Stimulated activated CD8-positive, alpha-beta memory T cell treated with anti-CD3 and anti-CD28 coated beads, Interleukin-2, amount 100 ng/mL, for 1 hour (primary cell): Measurements from ENCODE around the gene MT1A.

Source experiments
- DNase-seq, 2 donors: peaks; one replicate each; pipeline ENCODE4 v3.0.0-alpha.2; 2020; ENCODE audit warnings: low read depth in 2 of 2

The MT1A gene

DNA sequence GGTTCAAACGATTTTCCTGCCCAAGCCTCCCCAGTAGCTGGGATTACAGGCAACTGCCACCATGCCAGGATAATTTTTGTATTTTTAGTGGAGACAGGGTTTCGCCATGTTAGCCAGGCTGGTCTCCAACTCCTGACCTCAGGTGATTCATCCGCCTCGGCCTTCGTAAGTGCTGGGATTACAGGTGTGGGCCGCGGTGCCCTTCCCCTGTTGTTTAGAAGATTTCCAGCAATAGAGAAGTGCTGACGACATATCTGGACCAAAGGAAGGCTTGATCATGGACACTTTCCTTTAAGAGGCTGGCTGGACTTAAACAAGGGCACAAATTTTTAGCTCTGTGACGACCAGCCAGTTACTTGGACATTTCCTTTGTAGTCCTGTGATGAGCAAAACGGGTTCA is 7.3 kb upstream of the MT1A start:
- no peak for DNase-seq

GRCh38 chr16:56631832-56632155 is 6.7 kb upstream of the MT1A start:
- DNase-seq: no peak

GRCh38 chr16:56632156-56632847 is 6.2 kb upstream of the MT1A start, which contains the start of gene MT1M:
MT1M (plus strand) TSS chr16:56632659; CDS start chr16:56632732, 73 bp downstream.
- no peak for DNase-seq

GRCh38 chr16:56632848-56633365 is 5.6 kb upstream of the MT1A start:
- no peak for DNase-seq

DNA sequence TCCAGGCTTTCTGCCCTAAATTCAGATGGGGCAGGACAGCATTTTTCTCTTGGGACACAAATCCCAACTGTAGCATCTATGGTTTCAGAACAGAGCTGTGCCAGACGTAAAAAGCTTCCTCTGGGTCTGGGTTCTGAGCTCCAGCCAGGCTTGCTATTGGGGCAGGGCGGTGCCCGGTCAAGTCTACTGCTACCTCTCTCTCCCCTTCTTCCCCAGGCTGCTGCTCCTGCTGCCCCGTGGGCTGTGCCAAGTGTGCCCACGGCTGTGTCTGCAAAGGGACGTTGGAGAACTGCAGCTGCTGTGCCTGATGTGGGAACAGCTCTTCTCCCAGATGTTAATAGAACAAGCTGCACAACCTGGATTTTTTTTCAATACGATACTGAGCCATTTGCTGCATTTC is 4.9 kb upstream of the MT1A start:
- no peak for DNase-seq

DNA sequence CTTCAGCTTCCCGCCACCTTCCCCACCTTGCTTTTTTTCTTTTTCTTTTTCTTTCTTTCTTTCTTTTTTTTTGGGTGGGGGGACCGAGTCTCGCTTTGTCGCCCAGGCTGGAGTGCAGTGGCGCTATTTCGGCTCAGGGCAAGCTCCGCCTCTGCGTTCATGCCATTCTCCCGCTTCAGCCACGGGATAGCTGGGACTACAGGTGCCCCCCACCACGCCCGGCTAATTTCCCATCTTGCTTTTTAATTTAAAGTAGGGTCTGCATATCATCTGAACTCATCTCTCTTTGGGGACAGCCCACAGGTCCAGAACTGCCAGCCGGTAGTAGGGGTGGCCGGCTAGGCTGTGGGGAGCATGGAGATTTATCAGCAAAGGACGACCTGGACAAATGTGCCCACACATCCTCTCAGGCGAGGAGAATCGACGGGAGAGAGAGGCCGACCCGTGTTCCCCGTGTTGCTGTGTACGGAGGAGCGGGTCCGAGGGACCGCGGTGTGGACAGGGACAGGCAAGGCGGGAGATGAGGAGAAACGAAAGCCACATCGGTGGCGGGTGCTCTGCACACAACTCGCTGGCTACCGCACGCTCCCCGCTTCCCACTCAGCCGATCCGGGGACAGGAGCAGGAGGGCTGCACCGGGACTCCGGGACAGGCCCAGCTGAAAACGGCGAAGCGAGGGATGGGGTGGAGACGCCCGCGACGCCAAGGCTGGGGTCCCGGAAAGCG is 3.6 kb upstream of the MT1A start:
- no peak for DNase-seq

- DNase-seq: no peak
Measured at GRCh38 chr16:56635441-56635967, 3.0 kb upstream of the MT1A start.

GRCh38 chr16:56636616-56637413 is 1.7 kb upstream of the MT1A start:
- no peak for DNase-seq

- DNase-seq: no peak
Measured at GRCh38 chr16:56639045-56639444, 579 bp downstream of the MT1A start.

- no peak for DNase-seq
Measured at GRCh38 chr16:56640076-56640475, 1.6 kb downstream of the MT1A start.

- no peak for DNase-seq
Measured at GRCh38 chr16:56641166-56641565, 2.7 kb downstream of the MT1A start.

DNA sequence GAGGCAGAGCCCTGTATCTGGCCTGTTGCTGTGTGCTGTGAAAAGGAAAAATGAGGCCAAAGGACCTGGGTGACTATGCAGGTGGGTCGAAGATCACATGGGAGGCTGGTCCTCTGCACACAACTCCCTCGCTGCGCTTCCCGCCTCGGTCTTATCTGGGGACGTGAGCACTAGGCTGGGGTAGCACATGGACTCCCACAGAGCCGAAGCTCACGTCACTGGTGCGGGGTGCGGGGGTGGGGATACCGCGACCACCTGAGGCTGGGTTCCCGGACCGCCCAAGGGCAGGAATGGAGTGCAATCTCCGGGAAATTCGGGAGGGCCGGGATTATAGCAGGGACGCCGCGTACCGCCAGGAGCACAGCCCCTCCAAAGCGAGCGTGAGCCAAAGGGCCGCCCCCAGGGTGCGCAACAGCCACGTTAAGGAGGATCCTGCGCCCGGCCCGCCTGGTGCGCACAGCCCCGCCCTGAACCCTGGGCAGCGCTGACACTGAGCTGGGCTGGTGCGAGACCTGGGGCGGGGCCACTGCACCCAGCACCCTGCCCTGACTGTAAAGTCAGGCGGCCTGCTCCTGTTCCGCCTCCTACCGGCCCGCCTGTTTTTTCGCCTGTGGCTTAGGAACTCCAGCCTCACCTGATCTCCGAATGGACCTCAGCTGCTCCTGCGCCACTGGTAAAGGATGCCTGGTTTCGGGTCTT is 4.8 kb downstream of the MT1A start:
- peak; percentile 46 to 56 for DNase-seq

- no peak for DNase-seq
Measured at GRCh38 chr16:56643833-56644232, 5.4 kb downstream of the MT1A start.

- no peak for DNase-seq
Measured at GRCh38 chr16:56645311-56645710, 6.8 kb downstream of the MT1A start.

GRCh38 chr16:56645838-56646237 is 7.4 kb downstream of the MT1A start:
- no peak for DNase-seq

- DNase-seq: no peak
Measured at GRCh38 chr16:56647641-56648431, 9.4 kb downstream of the MT1A start.

GRCh38 chr16:56649271-56649670 is 10.8 kb downstream of the MT1A start:
- no peak for DNase-seq

DNA sequence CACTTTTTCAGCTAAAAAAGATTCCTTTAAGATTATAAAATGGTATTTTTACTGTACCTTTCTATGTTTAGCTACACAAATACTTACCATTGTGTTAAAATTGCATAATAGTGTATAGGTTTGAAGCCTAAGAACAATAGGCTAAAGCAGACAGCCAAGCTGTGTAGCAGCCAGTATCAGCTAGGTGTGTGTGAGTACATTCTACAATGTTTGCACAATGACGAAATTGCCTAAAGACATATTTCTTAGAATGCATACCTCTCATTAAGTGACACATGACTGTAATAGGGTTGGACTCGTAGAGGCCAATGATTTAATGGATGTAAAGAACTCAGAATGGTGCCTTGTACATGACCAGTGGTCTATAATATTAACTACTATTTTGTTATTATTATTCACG is 11.4 kb downstream of the MT1A start:
- DNase-seq: no peak

- DNase-seq: no peak
Measured at GRCh38 chr16:56651586-56651985, 13.1 kb downstream of the MT1A start, which contains the start of gene MT1B. MT1B (plus strand) TSS chr16:56651886; CDS start chr16:56651954, 68 bp downstream.

DNA sequence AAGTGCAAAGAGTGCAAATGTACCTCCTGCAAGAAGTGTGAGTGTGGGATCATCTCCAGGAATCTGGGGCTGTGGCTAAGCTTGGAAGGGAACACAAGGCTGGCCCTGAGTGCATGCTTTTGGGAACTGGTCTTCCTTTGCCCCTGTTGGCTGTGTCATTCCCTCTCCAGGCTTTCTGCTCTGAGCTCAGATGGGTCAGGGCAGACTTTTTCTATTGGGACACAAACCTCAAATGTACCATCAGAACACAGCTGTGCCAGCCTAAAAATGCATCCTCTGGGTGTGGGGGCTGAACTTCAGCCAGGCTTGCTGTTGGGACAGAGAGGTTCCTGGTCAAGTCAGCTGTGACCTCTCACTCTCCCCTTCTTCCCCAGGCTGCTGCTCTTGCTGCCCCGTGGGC is 14.1 kb downstream of the MT1A start:
- DNase-seq: no peak

GRCh38 chr16:56653218-56653617 is 14.8 kb downstream of the MT1A start:
- no peak for DNase-seq
